Osteoblast (primary cell): Measurements from ENCODE around the gene TMEM132C. TPM values are rescaled to one million over a fixed set of nuclear protein-coding genes. Genes with fewer than 3 reads are reported as not detected.

Experiments used
- DNase-seq: peaks from one replicate; pipeline ENCODE4 v3.0.0; 2011; ENCODE audit warnings: low spot score, mixed read lengths; ENCODE audit not compliant: insufficient read length; ENCODE audit errors: missing footprints
- H2AFZ ChIP-seq: 2 replicates; pipeline ENCODE4 v1.6.0; 2011; ENCODE audit warnings: mild to moderate bottlenecking, low read length
- H3K27ac ChIP-seq: 2 replicates; pipeline ENCODE4 v1.5.1; 2011; ENCODE audit warnings: mild to moderate bottlenecking, low read depth, low read length, moderate library complexity
- H3K27me3 ChIP-seq: 2 replicates; pipeline ENCODE4 v1.6.0; 2012; ENCODE audit warnings: mild to moderate bottlenecking, control low read depth, inconsistent platforms, low read length, moderate library complexity; ENCODE audit not compliant: insufficient read depth
- H3K36me3 ChIP-seq: 2 replicates; pipeline ENCODE4 v1.5.1; 2011; ENCODE audit warnings: mild to moderate bottlenecking, low read length, control low read depth, moderate library complexity; ENCODE audit not compliant: insufficient read depth
- H3K4me1 ChIP-seq: 2 replicates; pipeline ENCODE4 v1.5.1; 2011; ENCODE audit warnings: mild to moderate bottlenecking, low read length, control low read depth, moderate library complexity; ENCODE audit not compliant: insufficient read depth
- H3K4me2 ChIP-seq: 2 replicates; pipeline ENCODE4 v1.6.0; 2011; ENCODE audit warnings: mild to moderate bottlenecking, low read length; ENCODE audit not compliant: insufficient read depth
- H3K4me3 ChIP-seq: fragments of 200-600 bp; sonication (generic); 3 replicates; pipeline ENCODE4 v1.5.1; 2012; ENCODE audit warnings: mild to moderate bottlenecking, low read length, inconsistent platforms; ENCODE audit not compliant: insufficient read depth
- H3K79me2 ChIP-seq: 2 replicates; pipeline ENCODE4 v1.6.0; 2012; ENCODE audit warnings: mild to moderate bottlenecking, low read length, control low read depth, inconsistent platforms; ENCODE audit not compliant: insufficient read depth
- H3K9me3 ChIP-seq: 2 replicates; pipeline ENCODE4 v1.5.1; 2011; ENCODE audit warnings: low read depth, low read length, control low read depth
- H4K20me1 ChIP-seq: 2 replicates; pipeline ENCODE4 v1.6.0; 2012; ENCODE audit warnings: mild to moderate bottlenecking, low read length, control low read depth; ENCODE audit not compliant: insufficient read depth
- total RNA-seq: library from RNA; depleted of rRNA; stranded (reverse); fragments of >200 nt; gene quantifications from 2 replicates; pipeline ENCODE4 v1.2.3, GENCODE V29; 2012
- TF ChIP-seq, protein P1 (sequence below): IDR thresholded peaks from 2 replicates; pipeline ENCODE4 v1.5.1; 2011; ENCODE audit warnings: mild to moderate bottlenecking, low read depth, low read length, moderate library complexity; ENCODE audit errors: extremely low read depth

Gene TMEM132C
- total RNA-seq, 1 donor: not detected

DNA sequence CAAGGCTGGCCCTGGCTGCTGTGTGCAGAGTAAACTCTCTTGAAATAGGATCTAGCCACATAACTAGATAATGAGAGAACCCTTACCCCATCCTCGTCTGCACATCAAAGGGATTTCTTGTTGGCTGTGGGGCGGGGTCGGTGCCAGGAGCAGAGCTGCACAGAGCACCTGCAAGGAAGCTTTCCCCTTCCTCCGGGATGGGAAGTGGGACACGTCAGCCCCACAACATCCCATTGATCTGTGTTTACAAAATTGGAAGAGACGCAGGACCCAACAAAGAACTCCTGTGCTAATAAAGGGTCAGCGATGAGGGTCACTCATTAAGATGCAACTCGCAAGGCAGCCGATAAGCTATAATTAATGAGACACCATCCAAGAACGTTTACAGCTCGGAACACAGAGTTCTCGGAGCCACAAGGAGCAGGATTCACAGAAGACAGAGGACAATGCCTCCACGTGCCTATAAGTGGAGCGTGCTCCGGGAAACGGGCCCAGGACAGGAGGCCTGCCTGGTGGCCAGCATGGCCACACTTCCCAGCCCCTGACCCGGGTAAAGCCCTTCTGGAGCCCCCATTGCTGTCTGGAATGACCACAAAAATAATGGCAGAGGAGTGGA, 385.3 kb downstream of the TMEM132C start:
- Histone ChIP-seq H3K4me1 (no peaks in the 10 kb centered on the region), H3K9me3 (no peaks in the 10 kb centered on the region), H3K79me2 (no peaks in the 10 kb centered on the region), H3K4me3 (no peak overlapping the region), H2AFZ (no peak overlapping the region), H3K4me2 (no peak overlapping the region), H4K20me1 (no peaks in the 10 kb centered on the region), H3K36me3 (no peaks in the 10 kb centered on the region), H3K27me3 (no peaks in the 10 kb centered on the region), H3K27ac (no peak overlapping the region)
- TF ChIP-seq, protein P1, sequence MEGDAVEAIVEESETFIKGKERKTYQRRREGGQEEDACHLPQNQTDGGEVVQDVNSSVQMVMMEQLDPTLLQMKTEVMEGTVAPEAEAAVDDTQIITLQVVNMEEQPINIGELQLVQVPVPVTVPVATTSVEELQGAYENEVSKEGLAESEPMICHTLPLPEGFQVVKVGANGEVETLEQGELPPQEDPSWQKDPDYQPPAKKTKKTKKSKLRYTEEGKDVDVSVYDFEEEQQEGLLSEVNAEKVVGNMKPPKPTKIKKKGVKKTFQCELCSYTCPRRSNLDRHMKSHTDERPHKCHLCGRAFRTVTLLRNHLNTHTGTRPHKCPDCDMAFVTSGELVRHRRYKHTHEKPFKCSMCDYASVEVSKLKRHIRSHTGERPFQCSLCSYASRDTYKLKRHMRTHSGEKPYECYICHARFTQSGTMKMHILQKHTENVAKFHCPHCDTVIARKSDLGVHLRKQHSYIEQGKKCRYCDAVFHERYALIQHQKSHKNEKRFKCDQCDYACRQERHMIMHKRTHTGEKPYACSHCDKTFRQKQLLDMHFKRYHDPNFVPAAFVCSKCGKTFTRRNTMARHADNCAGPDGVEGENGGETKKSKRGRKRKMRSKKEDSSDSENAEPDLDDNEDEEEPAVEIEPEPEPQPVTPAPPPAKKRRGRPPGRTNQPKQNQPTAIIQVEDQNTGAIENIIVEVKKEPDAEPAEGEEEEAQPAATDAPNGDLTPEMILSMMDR: no peak
- DNase-seq: no peak

DNA sequence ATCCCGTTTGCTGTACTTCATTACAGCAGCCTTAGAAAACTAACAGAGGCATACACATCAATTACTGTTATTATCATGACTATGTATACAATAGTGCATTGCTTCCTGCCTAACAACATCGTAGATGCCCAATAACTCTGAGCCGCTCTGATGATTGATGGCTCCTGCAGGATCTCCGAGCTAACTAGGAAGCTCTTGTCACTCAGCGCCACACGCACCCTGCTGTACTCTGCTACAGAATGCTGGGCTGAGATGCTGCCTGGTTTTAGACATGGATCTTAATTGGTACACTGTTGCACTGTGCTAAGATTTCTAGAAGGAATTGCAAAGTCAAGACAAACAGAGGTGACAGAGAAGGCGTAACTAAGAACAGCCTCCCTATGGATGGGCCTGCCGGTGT, 387.5 kb downstream of the TMEM132C start:
- Histone ChIP-seq H3K9me3 (no peaks in the 10 kb centered on the region), H3K4me3 (no peak overlapping the region), H3K4me2 (no peak overlapping the region), H2AFZ (no peak overlapping the region), H3K27ac (no peak overlapping the region), H3K79me2 (no peaks in the 10 kb centered on the region), H3K27me3 (no peaks in the 10 kb centered on the region), H3K36me3 (no peaks in the 10 kb centered on the region), H4K20me1 (no peaks in the 10 kb centered on the region), H3K4me1 (no peaks in the 10 kb centered on the region)
- TF ChIP-seq, protein P1: no peak
- no peak for DNase-seq

DNA sequence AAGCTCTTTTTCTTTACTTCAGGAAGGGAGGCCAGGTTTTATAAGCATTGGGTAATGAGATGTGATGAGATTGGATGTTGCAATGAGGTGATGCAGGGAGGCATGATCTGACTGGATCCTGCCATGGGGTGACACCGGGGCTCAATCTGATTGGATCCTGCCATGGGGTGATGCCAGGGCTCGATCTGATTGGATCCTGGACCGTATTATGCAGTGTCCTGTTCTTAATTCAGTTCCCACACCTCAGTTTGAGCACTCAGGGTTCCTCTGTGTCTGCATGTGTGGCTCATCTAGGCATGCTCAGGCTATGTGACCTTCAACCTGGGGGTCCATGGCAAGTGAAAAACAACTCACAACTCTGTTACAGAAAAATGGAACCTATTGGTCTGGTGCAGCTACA, 390.4 kb downstream of the TMEM132C start:
- Histone ChIP-seq H3K4me1 (no peaks in the 10 kb centered on the region), H4K20me1 (no peaks in the 10 kb centered on the region), H3K4me3 (no peak overlapping the region), H2AFZ (no peak overlapping the region), H3K4me2 (no peak overlapping the region), H3K79me2 (no peaks in the 10 kb centered on the region), H3K27me3 (no peaks in the 10 kb centered on the region), H3K36me3 (no peaks in the 10 kb centered on the region), H3K27ac (no peak overlapping the region), H3K9me3 (no peaks in the 10 kb centered on the region)
- no peak for DNase-seq
- TF ChIP-seq, protein P1: no peak

DNA sequence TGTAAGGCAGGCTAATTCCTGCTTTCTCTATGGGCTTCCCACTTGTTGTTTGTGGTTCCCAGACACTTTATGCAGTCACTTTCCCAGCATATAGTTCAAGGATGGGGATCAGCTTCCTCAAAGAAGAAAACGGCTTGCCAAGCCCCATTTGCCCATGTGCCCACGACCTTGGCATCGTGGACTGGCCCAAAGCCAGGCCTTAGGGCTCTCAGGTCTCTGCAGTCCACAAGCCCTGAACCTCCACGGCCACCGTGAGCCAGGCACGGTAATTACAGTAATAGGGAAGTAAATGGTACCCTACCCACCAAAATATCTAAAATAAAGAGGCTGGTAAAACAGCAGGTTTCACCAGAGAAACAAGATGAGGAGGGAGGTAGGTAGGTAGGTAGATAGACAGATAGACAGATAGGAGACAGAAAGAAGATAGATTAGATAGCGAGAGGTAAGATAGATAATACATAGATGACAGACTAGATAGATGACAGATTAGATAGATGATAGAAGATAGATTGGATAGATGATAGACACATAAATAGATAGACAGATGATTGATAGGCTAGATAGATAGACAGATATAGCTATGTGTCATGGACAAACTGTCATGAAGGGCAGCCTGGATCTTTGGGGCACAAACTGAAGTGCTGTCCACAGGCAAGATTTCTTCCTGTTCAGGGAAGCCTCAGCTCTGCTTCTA, 393.7 kb downstream of the TMEM132C start:
- no peak overlapping the region for H3K4me2 ChIP-seq
- H4K20me1 ChIP-seq: no peaks in the 10 kb centered on the region
- no peaks in the 10 kb centered on the region for H3K79me2 ChIP-seq
- no peaks in the 10 kb centered on the region for H3K36me3 ChIP-seq
- no peak overlapping the region for H2AFZ ChIP-seq
- no peaks in the 10 kb centered on the region for H3K27me3 ChIP-seq
- no peaks in the 10 kb centered on the region for H3K4me1 ChIP-seq
- no peak overlapping the region for H3K27ac ChIP-seq
- TF ChIP-seq, protein P1: no peak
- DNase-seq: no peak
- H3K9me3 ChIP-seq: no peaks in the 10 kb centered on the region
- no peak overlapping the region for H3K4me3 ChIP-seq
